ENCODE results near the gene CFAP58. TPM values are rescaled to one million over a fixed set of nuclear protein-coding genes. Genes with fewer than 3 reads are reported as not detected.

CFAP58 gene
- total RNA-seq, 4 donors from 2014 or later, result 0.71 to 1.6 (median 1.0) TPM

GRCh38 chr10:104321725-104322415, 31.8 kb upstream of the CFAP58 start:
- intact Hi-C loops (cut with DNase I), result no loop called here
- peak overlapping the region; percentile 74 to 99 (median 82) for H3K27ac ChIP-seq (replicated peaks in 1 of 4)

GRCh38 chr10:104322416-104322782, 31.2 kb upstream of the CFAP58 start:
- no peaks in the 10 kb centered on the region for H3K27me3 ChIP-seq
- H3K4me1 ChIP-seq, result peaks cover 100% of the 10 kb centered on the region in 4 donors
- no peak for DNase-seq (ENCODE audit: extremely low spot score)
- H3K36me3 ChIP-seq, result peaks cover 0 to 14% (median 2%) of the 10 kb centered on the region in 4 donors
- intact Hi-C loops (cut with DNase I), result no loop called here
- peak overlapping the region; percentile 74 to 99 (median 82) for H3K27ac ChIP-seq (replicated peaks in 1 of 4)
- H3K4me3 ChIP-seq, result no peak overlapping the region
- H3K9me3 ChIP-seq, result no peaks in the 10 kb centered on the region
- 72% methylated on average over 7 of the region's 7 CpGs for WGBS
- peak; percentile 16 to 40 for TF ChIP-seq POLR2AphosphoS5 (IDR thresholded peaks at IDR 0.05)
- TF ChIP-seq EP300 (IDR thresholded peaks at IDR 0.05), result no peak
- TF ChIP-seq CTCF (IDR thresholded peaks at IDR 0.05), result no peak
- no peak for TF ChIP-seq POLR2A (IDR thresholded peaks at IDR 0.05; ENCODE audit: low read depth)

More at GRCh38 chr10:104321725-104322415, 31.8 kb upstream of the CFAP58 start:
- TF ChIP-seq POLR2A (IDR thresholded peaks at IDR 0.05; ENCODE audit: low read depth), result no peak
- TF ChIP-seq POLR2AphosphoS5 (IDR thresholded peaks at IDR 0.05), result peak in 1 of 2 donors; percentile 63
- TF ChIP-seq CTCF (IDR thresholded peaks at IDR 0.05), result no peak
- TF ChIP-seq EP300 (IDR thresholded peaks at IDR 0.05), result no peak
- Histone ChIP-seq H3K4me1 (peaks cover 100% of the 10 kb centered on the region in 4 donors), H3K9me3 (no peaks in the 10 kb centered on the region), H3K27me3 (no peaks in the 10 kb centered on the region), H3K36me3 (peaks cover 0 to 14% (median 2%) of the 10 kb centered on the region in 4 donors), H3K4me3 (no peak overlapping the region)
- DNase-seq (ENCODE audit: extremely low spot score), result no peak
- 35% methylated on average over 8 of the region's 8 CpGs for WGBS

DNA sequence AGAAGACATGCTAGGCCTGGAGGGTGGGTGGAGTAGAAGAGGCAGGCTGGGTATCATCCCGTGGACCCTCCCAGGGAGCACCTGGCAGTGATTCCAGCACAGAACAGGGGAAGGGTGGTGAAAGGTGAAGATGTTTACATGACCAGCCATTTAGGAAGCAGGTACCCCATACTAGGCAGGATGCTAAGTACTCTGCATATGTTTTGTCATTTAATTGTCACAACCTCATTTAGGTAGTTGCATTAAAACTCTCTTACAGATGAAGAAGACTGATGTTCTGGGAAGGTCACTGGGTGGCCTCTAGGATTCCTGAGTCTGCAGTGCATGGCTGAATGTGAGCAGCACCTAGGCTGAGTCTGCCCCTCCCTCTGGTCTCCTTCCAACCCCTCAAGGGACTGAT, 30.5 kb upstream of the CFAP58 start:
- intact Hi-C loops (cut with DNase I), result no loop called here
- Histone ChIP-seq H3K27me3 (no peaks in the 10 kb centered on the region), H3K4me1 (peaks cover 100% of the 10 kb centered on the region in 4 donors), H3K9me3 (no peaks in the 10 kb centered on the region), H3K27ac (replicated peaks in 1 of 4) (peak overlapping the region; percentile 74 to 99 (median 82)), H3K36me3 (peaks cover 0 to 11% (median 2%) of the 10 kb centered on the region in 4 donors), H3K4me3 (no peak overlapping the region)
- 86% methylated on average over 1 of the region's 1 CpG for WGBS
- TF ChIP-seq EP300 (IDR thresholded peaks at IDR 0.05) (no peak), POLR2AphosphoS5 (IDR thresholded peaks at IDR 0.05) (no peak), POLR2A (IDR thresholded peaks at IDR 0.05; ENCODE audit: low read depth) (no peak), CTCF (IDR thresholded peaks at IDR 0.05) (no peak)
- DNase-seq (ENCODE audit: extremely low spot score), result no peak

GRCh38 chr10:104323760-104324201, 29.9 kb upstream of the CFAP58 start:
- Histone ChIP-seq H3K27ac (replicated peaks in 1 of 4) (peak overlapping the region; percentile 74 to 99 (median 89)), H3K36me3 (peaks cover 0 to 5% (median 2%) of the 10 kb centered on the region in 4 donors), H3K9me3 (no peaks in the 10 kb centered on the region), H3K4me1 (peaks cover 100% of the 10 kb centered on the region in 4 donors), H3K27me3 (no peaks in the 10 kb centered on the region), H3K4me3 (no peak overlapping the region)
- no peak for TF ChIP-seq POLR2A (IDR thresholded peaks at IDR 0.05; ENCODE audit: low read depth)
- intact Hi-C loops (cut with DNase I), result no loop called here
- WGBS, result 87% methylated on average over 4 of the region's 4 CpGs
- no peak for DNase-seq (ENCODE audit: extremely low spot score)

GRCh38 chr10:104324221-104324686, 29.4 kb upstream of the CFAP58 start:
- no peak overlapping the region for H3K4me3 ChIP-seq
- 75% methylated on average over 9 of the region's 9 CpGs for WGBS
- peaks cover 100% of the 10 kb centered on the region in 4 donors for H3K4me1 ChIP-seq
- TF ChIP-seq EP300 (IDR thresholded peaks at IDR 0.05) (no peak), POLR2A (IDR thresholded peaks at IDR 0.05; ENCODE audit: low read depth) (no peak), CTCF (IDR thresholded peaks at IDR 0.05) (no peak), POLR2AphosphoS5 (IDR thresholded peaks at IDR 0.05) (no peak)
- H3K9me3 ChIP-seq, result no peaks in the 10 kb centered on the region
- no peaks in the 10 kb centered on the region for H3K27me3 ChIP-seq
- peak overlapping the region; percentile 97 to 100 (median 98) for H3K27ac ChIP-seq (replicated peaks in 1 of 4)
- intact Hi-C loops (cut with DNase I), result no loop called here
- DNase-seq (ENCODE audit: extremely low spot score), result no peak
- H3K36me3 ChIP-seq, result peaks cover 0 to 5% (median 2%) of the 10 kb centered on the region in 4 donors
